ENCODE data around the gene GPR108. TPM values are rescaled to one million over a fixed set of nuclear protein-coding genes. Genes with fewer than 3 reads are reported as not detected.
A peak's percentile ranks its signal among the peaks of the same experiment; 100 is the strongest.

Gene GPR108
- total and polyA plus RNA-seq, 2 of the 13 experiments (the other 11 are each of a cell fraction or from before 2014, with no cell fraction given) = 36.4 to 63.0 TPM

- TF ChIP-seq HNRNPLL (IDR thresholded peaks at IDR 0.05; ENCODE audit: low read depth, low read length, poor library complexity, severe bottlenecking) (peak; percentile 25), SP4 (CRISPR knock-in tag; IDR thresholded peaks at IDR 0.05) (peak; percentile 87), JUN (CRISPR knock-in tag; IDR thresholded peaks at IDR 0.05) (no peak), NFYB (CRISPR knock-in tag; IDR thresholded peaks at IDR 0.05) (no peak), MTF2 (CRISPR knock-in tag; IDR thresholded peaks at IDR 0.05; ENCODE audit: borderline replicate concordance) (no peak)
- TF ChIP-seq, protein P1, sequence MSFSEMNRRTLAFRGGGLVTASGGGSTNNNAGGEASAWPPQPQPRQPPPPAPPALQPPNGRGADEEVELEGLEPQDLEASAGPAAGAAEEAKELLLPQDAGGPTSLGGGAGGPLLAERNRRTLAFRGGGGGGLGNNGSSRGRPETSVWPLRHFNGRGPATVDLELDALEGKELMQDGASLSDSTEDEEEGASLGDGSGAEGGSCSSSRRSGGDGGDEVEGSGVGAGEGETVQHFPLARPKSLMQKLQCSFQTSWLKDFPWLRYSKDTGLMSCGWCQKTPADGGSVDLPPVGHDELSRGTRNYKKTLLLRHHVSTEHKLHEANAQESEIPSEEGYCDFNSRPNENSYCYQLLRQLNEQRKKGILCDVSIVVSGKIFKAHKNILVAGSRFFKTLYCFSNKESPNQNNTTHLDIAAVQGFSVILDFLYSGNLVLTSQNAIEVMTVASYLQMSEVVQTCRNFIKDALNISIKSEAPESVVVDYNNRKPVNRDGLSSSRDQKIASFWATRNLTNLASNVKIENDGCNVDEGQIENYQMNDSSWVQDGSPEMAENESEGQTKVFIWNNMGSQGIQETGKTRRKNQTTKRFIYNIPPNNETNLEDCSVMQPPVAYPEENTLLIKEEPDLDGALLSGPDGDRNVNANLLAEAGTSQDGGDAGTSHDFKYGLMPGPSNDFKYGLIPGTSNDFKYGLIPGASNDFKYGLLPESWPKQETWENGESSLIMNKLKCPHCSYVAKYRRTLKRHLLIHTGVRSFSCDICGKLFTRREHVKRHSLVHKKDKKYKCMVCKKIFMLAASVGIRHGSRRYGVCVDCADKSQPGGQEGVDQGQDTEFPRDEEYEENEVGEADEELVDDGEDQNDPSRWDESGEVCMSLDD (CRISPR knock-in tag; IDR thresholded peaks at IDR 0.05; ENCODE audit: borderline replicate concordance) = peak; percentile 70; the same call in 1 of the 2 replicates
Measured at GRCh38 chr19:6730153-6730804, 7.1 kb downstream of the GPR108 start (continued).

GRCh38 chr19:6729573-6730152 is 7.7 kb downstream of the GPR108 start:
- H3K4me1 ChIP-seq (ENCODE audit: insufficient read depth, low read length) = peaks cover 71% of the 10 kb centered on the region
- H3K9me3 ChIP-seq (ENCODE audit: low read length) = no peaks in the 10 kb centered on the region
- peak overlapping the region; percentile 99 for H3K4me2 ChIP-seq (ENCODE audit: low read depth, low read length)
- no peaks in the 10 kb centered on the region for H3K27me3 ChIP-seq (ENCODE audit: control insufficient read depth in 1 of 2, insufficient read depth in 2 of 2, low read length in 2 of 2)
- FAIRE-seq = no peak
- in situ Hi-C loops (cut with HindIII; ENCODE audit: extremely low pct_ligation_motif_present, low pct_unique_long_range_greater_than_20kb) = no loop called here
- POLR2A ChIA-PET = interaction anchor here (0.7 to 3.8 kb wide), 6 partner anchors 8 to 37 kb away, joined by 3 to 187 read pairs (median 24); partner anchors contain the start of genes C3 and GPR108
- no peak for DNase-seq (ENCODE audit: low spot score)
- CTCF ChIA-PET (ENCODE audit: low intra/inter-chr PET ratio, low total read pairs) = no interaction called here
- no peak overlapping the region for H2AFZ ChIP-seq (ENCODE audit: low read length)
- intact Hi-C loops (cut with micrococcal nuclease; ENCODE audit: unreplicated experiment) = loop anchor here (1.0 to 10.0 kb wide), 2 partner anchors 9 to 1145 kb away; partner anchors contain the start of genes C3 and PRR36
- peaks cover 0 to 2% of the 10 kb centered on the region in 2 experiments; a peak in 2 of 5 replicates for H3K36me3 ChIP-seq (replicated peaks in 1 of 2; ENCODE audit: control insufficient read depth in 1 of 2, insufficient read depth in 2 of 2, low read length in 2 of 2)
- H3K27ac ChIP-seq (ENCODE audit: extremely low read length, insufficient read depth, low read length) = peak overlapping the region; percentile 99
- peak overlapping the region; percentile 48 to 70 (median 63); a peak in 5 of 6 replicates for H3K4me3 ChIP-seq (replicated peaks in 1 of 3; ENCODE audit: insufficient read depth in 1 of 3, low read depth in 2 of 3, low read length in 3 of 3)
- ATAC-seq = peak; percentile 7
- BruUV-seq (replicated peaks) = TSS peak; percentile 62
- no peaks in the 10 kb centered on the region for H4K20me1 ChIP-seq (ENCODE audit: insufficient read depth, low read length)
- WGBS (ENCODE audit: low lambda C conversion rate) = 27% methylated on average over 15 of the region's 23 CpGs
- peaks cover 2% of the 10 kb centered on the region for H3K79me2 ChIP-seq (ENCODE audit: insufficient read depth, low read length)
- peak overlapping the region; percentile 86 for H3K9ac ChIP-seq (ENCODE audit: insufficient read depth, low read depth, low read length)
- peak; percentile 80 for TF ChIP-seq ZBTB7A (CRISPR knock-in tag; IDR thresholded peaks at IDR 0.05)
- no peak for TF ChIP-seq SMARCE1 (IDR thresholded peaks at IDR 0.05; ENCODE audit: borderline replicate concordance)
- no peak for TF ChIP-seq PHB2 (IDR thresholded peaks at IDR 0.05; ENCODE audit: partially characterized antibody)
- no peak for TF ChIP-seq LCORL (IDR thresholded peaks at IDR 0.05)
- TF ChIP-seq LCORL (CRISPR knock-in tag; IDR thresholded peaks at IDR 0.05) = peak; percentile 84; the same call in 1 of the 2 replicates
- TF ChIP-seq ZFP36L1 (CRISPR knock-in tag; IDR thresholded peaks at IDR 0.05) = 0 out of 2 replicates have a peak, but pooled peaks have one; percentile 46
- TF ChIP-seq ZC3H13 (CRISPR knock-in tag; IDR thresholded peaks at IDR 0.05) = peak; percentile 55; the same call in 1 of the 2 replicates
- peak; percentile 21 for TF ChIP-seq NRL (CRISPR knock-in tag; IDR thresholded peaks at IDR 0.05; ENCODE audit: borderline replicate concordance)
- no peak for TF ChIP-seq PTBP1 (IDR thresholded peaks at IDR 0.05; ENCODE audit: low read depth, low read length, poor library complexity, severe bottlenecking)
- TF ChIP-seq, protein P2, sequence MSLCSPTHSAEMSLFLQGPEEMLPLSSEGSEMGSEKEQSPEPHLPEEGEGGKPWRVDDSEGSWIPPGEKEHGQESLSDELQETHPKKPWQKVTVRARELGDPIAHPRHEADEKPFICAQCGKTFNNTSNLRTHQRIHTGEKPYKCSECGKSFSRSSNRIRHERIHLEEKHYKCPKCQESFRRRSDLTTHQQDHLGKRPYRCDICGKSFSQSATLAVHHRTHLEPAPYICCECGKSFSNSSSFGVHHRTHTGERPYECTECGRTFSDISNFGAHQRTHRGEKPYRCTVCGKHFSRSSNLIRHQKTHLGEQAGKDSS (CRISPR knock-in tag; IDR thresholded peaks at IDR 0.05; ENCODE audit: borderline replicate concordance, low read depth) = no peak
- TF ChIP-seq ZNF558 (CRISPR knock-in tag; IDR thresholded peaks at IDR 0.05; ENCODE audit: borderline replicate concordance) = 0 out of 2 replicates have a peak, but pooled peaks have one; percentile 66
